ENCODE data around the gene FRMD5.
"Not testable (repeated sequence)": the region's sequence is repeated elsewhere in the genome, so short reads cannot be mapped to it uniquely, and the experiment has no call there.

GRCh38 chr15:43831519-43832052, 363.5 kb downstream of the FRMD5 start:
- TF ChIP-seq POLR2AphosphoS5 (IDR thresholded peaks at IDR 0.05; ENCODE audit: borderline replicate concordance, low read depth, low read length); EZH2 (IDR thresholded peaks at IDR 0.05): not testable (repeated sequence)
